Aorta (tissue), 5 donors: ENCODE data around the gene TMC1. TPM values are rescaled to one million over a fixed set of nuclear protein-coding genes. Genes with fewer than 3 reads are reported as not detected.
"Not testable (repeated sequence)": the region's sequence is repeated elsewhere in the genome, so short reads cannot be mapped to it uniquely, and the experiment has no call there.

Experiments
- ATAC-seq: fragments of 200-7000 bp; cut with Tn5 transposase; one replicate; pipeline ENCODE4 v1.9.1; 2022; ENCODE audit warnings: moderate library complexity; ENCODE audit not compliant: low FRiP score
- DNase-seq, 2 donors: peaks; one replicate each; pipeline ENCODE4 v3.0.0-alpha.2; 2020
- H3K27ac ChIP-seq, 2 donors: one replicate each; pipeline ENCODE4 v1.5.1; 2013; ENCODE audit warnings: low read length in 2 of 2, mild to moderate bottlenecking in 2 of 2, moderate library complexity in 2 of 2, control low read depth in 1 of 2, inconsistent platforms in 1 of 2, low read depth in 1 of 2
- H3K27me3 ChIP-seq, 2 donors: one replicate each; pipeline ENCODE4 v1.6.1; 2013; ENCODE audit warnings: control low read depth in 1 of 2, low read length in 1 of 2, mild to moderate bottlenecking in 1 of 2, moderate library complexity in 1 of 2; ENCODE audit not compliant: insufficient read depth in 2 of 2, control insufficient read depth in 1 of 2
- H3K36me3 ChIP-seq, 2 donors: one replicate each; pipeline ENCODE4 v1.6.1; 2013; ENCODE audit warnings: control low read depth in 1 of 2, low read length in 1 of 2, mild to moderate bottlenecking in 1 of 2; ENCODE audit not compliant: insufficient read depth in 2 of 2, control insufficient read depth in 1 of 2
- H3K4me1 ChIP-seq, 2 donors: one replicate each; pipeline ENCODE4 v1.6.1; 2013; ENCODE audit warnings: low read length in 2 of 2, control low read depth in 1 of 2, mild to moderate bottlenecking in 1 of 2, moderate library complexity in 1 of 2; ENCODE audit not compliant: insufficient read depth in 2 of 2, control insufficient read depth in 1 of 2
- H3K4me3 ChIP-seq, 2 donors: one replicate each; pipeline ENCODE4 v1.5.1; 2013; ENCODE audit warnings: low read length in 2 of 2, control low read depth in 1 of 2, mild to moderate bottlenecking in 1 of 2
- H3K9me3 ChIP-seq: one replicate; pipeline ENCODE4 v1.6.1; 2013; ENCODE audit warnings: mild to moderate bottlenecking, low read length; ENCODE audit not compliant: control insufficient read depth
- WGBS, 2 donors: extraction: QIAGEN DNeasy Blood & Tissue Kit; methylation state at CpG; one replicate each; pipeline ENCODE4 v1.1.7; 2013; 5-methylcytosine and 5-hydroxymethylcytosine counted together
- intact Hi-C, 2 donors: fragments of 100-400 bp; cut with DNase I; formaldehyde crosslinking; loops; one replicate each; pipeline versions ENCODE4 v1.14.2 to v1.15.0; 2022
- long read RNA-seq, 2 donors: library from polyadenylated mRNA; unstranded; transcript quantifications; one replicate each; pipeline ENCODE4 v2.0.0, GENCODE V29; 2020 to 2021
- polyA plus RNA-seq, 2 donors: library from polyadenylated mRNA; stranded (reverse); fragments of 200-250 nt; gene quantifications; one replicate each; pipeline ENCODE4 v1.2.3, GENCODE V29; 2013
- total RNA-seq, 2 donors: library from RNA; stranded (reverse); fragmentation: NEBNext Ultra II Directional; extraction: Animal tissue kit (Norgen Biotek cat#: 25700); gene quantifications; one replicate each; pipeline ENCODE4 v1.2.1, GENCODE V29; 2021
- donor health status: healthy with polysubstance abuse.
- donor health status: Bipolar disorder and iron deficiency.
- donor health status: DM: no; HTN: no; CAD: no.
- donor health status: DM: no; HTN: no; CAD: no.
- donor health status: DM: yes; HTN: yes; CAD: no.

The TMC1 gene
- total RNA-seq (1 to 10 TPM in 1 of 2 donors, under 1 TPM in 1; 0.62 to 2.9 TPM), polyA plus RNA-seq (not detected)
- long read RNA-seq, donor 1, partial matches to known transcripts = 0 of 1 reads
- long read RNA-seq, donor 1, other reads (novel, unspliced or antisense) = 1 of 1 reads
- long read RNA-seq, donor 2, partial matches to known transcripts = 0 of 2 reads
- long read RNA-seq, donor 2, other reads (novel, unspliced or antisense) = 2 of 2 reads

- not testable (repeated sequence) for ATAC-seq
Observed at GRCh38 chr9:72521416-72521815, at the start of gene TMC1. Gene TMC1 (plus strand): TSS chr9:72521608. CDS start chr9:72648649, 127,041 bp downstream.

GRCh38 chr9:72473474-72474261 is 47.7 kb upstream of the TMC1 start:
- Histone ChIP-seq H3K36me3 (no peaks in the 10 kb centered on the region), H3K9me3 (no peaks in the 10 kb centered on the region), H3K27me3 (no peaks in the 10 kb centered on the region), H3K27ac (no peak overlapping the region), H3K4me1 (no peaks in the 10 kb centered on the region), H3K4me3 (no peak overlapping the region)
- ATAC-seq (no peak), DNase-seq (no peak)
- 84 to 91% methylated on average over 1 of the region's 1 CpG for WGBS, 2 donors
- intact Hi-C loops = no loop called here

More at GRCh38 chr9:72521416-72521815, at the start of gene TMC1:
- intact Hi-C loops, DNase-seq, H3K27me3 ChIP-seq, H3K27ac ChIP-seq, H3K4me1 ChIP-seq, H3K36me3 ChIP-seq, H3K9me3 ChIP-seq, H3K4me3 ChIP-seq: not testable (repeated sequence)
- 98% methylated on average over 17 of the region's 17 CpGs for WGBS, 2 donors

GRCh38 chr9:72474676-72475075 is 46.7 kb upstream of the TMC1 start:
- DNase-seq = no peak
- intact Hi-C loops = no loop called here
- Histone ChIP-seq H3K36me3 (no peaks in the 10 kb centered on the region), H3K9me3 (no peaks in the 10 kb centered on the region), H3K4me3 (no peak overlapping the region), H3K27me3 (no peaks in the 10 kb centered on the region), H3K27ac (no peak overlapping the region), H3K4me1 (no peaks in the 10 kb centered on the region)
- no peak for ATAC-seq
- WGBS, 2 donors = 50 to 55% methylated on average over 2 of the region's 2 CpGs

DNA sequence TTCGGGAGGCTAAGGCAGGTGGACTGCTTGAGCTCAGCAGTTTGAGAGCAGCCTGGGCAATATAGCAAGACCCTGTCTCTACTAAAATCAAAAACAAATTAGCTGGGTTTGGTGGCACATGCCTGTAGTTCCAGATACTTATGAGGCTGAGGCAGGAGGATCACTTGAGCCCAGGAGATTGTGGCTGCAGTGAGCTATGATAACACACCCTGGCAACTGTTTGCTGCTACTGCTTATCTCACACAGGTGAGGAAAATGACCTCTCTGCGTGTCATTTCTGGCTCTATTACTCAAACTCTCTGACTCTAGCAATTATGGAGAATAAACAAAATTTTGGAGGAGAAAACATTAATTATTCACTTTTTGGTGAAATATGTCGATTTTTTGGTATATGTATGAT is 45.3 kb upstream of the TMC1 start:
- DNase-seq (no peak), ATAC-seq (no peak)
- Histone ChIP-seq H3K27ac (no peak overlapping the region), H3K27me3 (no peaks in the 10 kb centered on the region), H3K4me3 (no peak overlapping the region), H3K9me3 (no peaks in the 10 kb centered on the region), H3K4me1 (no peaks in the 10 kb centered on the region), H3K36me3 (no peaks in the 10 kb centered on the region)
- WGBS, 2 donors = 90 to 94% methylated on average over 3 of the region's 3 CpGs
- intact Hi-C loops = no loop called here

- H3K27ac ChIP-seq = no peak overlapping the region
- no peaks in the 10 kb centered on the region for H3K9me3 ChIP-seq
- no peaks in the 10 kb centered on the region for H3K4me1 ChIP-seq
- ATAC-seq = no peak
- intact Hi-C loops = no loop called here
- WGBS, 2 donors = 94 to 96% methylated on average over 2 of the region's 2 CpGs
- no peaks in the 10 kb centered on the region for H3K27me3 ChIP-seq
- no peaks in the 10 kb centered on the region for H3K36me3 ChIP-seq
- DNase-seq = no peak
- no peak overlapping the region for H3K4me3 ChIP-seq
Observed at GRCh38 chr9:72476617-72477437, 44.6 kb upstream of the TMC1 start.

DNA sequence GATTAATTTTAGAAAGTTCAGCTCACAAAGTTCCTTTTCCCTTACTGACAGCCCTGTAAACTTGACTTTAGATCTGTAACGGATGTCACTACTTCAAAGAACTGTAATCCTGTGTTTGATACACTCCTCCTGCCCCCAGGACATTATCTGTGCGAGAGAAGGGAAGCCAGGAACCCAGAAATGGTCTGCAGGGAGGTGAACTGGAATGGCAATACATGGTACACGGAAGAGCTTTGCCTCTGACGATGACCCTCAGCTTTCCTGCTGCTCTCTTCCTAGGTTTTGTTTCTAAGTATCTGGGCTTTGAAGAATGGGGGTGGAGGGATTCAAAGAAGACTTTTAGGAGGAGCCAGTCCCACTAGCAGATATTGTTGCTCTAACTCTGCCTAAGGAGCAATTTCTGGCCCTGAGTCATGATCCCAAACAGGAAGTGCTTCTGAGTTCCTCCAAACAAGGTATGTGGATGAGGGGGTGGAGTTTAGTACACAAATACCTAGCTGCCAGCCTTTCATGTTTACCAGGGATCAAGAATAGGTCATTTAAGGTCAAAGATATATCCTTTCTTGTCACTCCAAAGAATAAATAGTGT is 43.4 kb upstream of the TMC1 start:
- intact Hi-C loops = no loop called here
- Histone ChIP-seq H3K36me3 (no peaks in the 10 kb centered on the region), H3K9me3 (no peaks in the 10 kb centered on the region), H3K4me3 (no peak overlapping the region), H3K27me3 (no peaks in the 10 kb centered on the region), H3K4me1 (no peaks in the 10 kb centered on the region), H3K27ac (no peak overlapping the region)
- 73 to 74% methylated on average over 4 of the region's 4 CpGs for WGBS, 2 donors
- DNase-seq (no peak), ATAC-seq (peak; percentile 63)

DNA sequence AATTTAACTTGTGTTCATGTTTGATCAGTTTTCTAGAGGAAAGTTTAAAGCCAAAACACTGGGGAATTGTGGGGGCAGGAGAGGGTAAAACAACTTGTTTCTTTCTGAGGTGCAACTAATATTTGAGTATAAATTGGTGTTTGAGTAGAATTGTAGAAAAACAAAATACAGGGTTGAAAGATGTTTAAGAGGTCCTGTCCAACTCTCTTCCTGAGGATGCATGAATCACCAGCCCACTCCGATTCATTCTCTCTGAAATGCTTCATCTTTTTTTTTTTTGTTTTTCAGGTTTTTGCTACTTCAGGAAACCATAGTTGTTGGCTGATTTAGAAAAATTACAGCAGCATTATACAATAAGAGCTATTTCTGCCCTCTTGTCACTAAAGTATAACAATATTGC is 42.4 kb upstream of the TMC1 start:
- no peaks in the 10 kb centered on the region for H3K9me3 ChIP-seq
- H3K36me3 ChIP-seq = no peaks in the 10 kb centered on the region
- no peaks in the 10 kb centered on the region for H3K27me3 ChIP-seq
- 56 to 73% methylated on average over 1 of the region's 1 CpG for WGBS, 2 donors
- no peak overlapping the region for H3K27ac ChIP-seq
- no peak for DNase-seq
- ATAC-seq = no peak
- intact Hi-C loops = no loop called here
- no peaks in the 10 kb centered on the region for H3K4me1 ChIP-seq
- H3K4me3 ChIP-seq = no peak overlapping the region

GRCh38 chr9:72480261-72480660 is 41.1 kb upstream of the TMC1 start:
- H3K4me3 ChIP-seq, H3K36me3 ChIP-seq, H3K4me1 ChIP-seq, H3K9me3 ChIP-seq, H3K27ac ChIP-seq, H3K27me3 ChIP-seq, ATAC-seq, intact Hi-C loops, DNase-seq: not testable (repeated sequence)
- 96 to 100% methylated on average over 19 to 25 of the region's 25 CpGs for WGBS, 2 donors
